ENCODE results near the gene CNTFR. TPM values are rescaled to one million over a fixed set of nuclear protein-coding genes. Genes with fewer than 3 reads are reported as not detected.
A peak's percentile ranks its signal among the peaks of the same experiment; 100 is the strongest.

Gene CNTFR
- total and polyA plus RNA-seq, 2 of the 8 experiments (the other 6 are each of a cell fraction or from before 2014, with no cell fraction given) = 1.2 to 4.2 TPM

GRCh38 chr9:34571481-34571810, 18.1 kb downstream of the CNTFR start:
- H2AFZ ChIP-seq (ENCODE audit: low read length) = no peak overlapping the region
- H3K56ac ChIP-seq (replicated peaks; ENCODE audit: insufficient read length, low read depth, low read length) = no peak overlapping the region
- no peak overlapping the region for H4K5ac ChIP-seq (ENCODE audit: insufficient read length, low read depth, low read length)
- H3K9ac ChIP-seq (replicated peaks in 1 of 4; ENCODE audit: extremely low read depth in 1 of 4, low read depth in 3 of 4, low read length in 3 of 4) = no peak overlapping the region
- no peak overlapping the region for H3K23ac ChIP-seq (ENCODE audit: insufficient read length)
- H2BK20ac ChIP-seq (ENCODE audit: low read length) = no peak overlapping the region
- H3K27me3 ChIP-seq (replicated peaks in 1 of 4; ENCODE audit: control insufficient read depth in 3 of 4, extremely low read depth in 1 of 4, insufficient read depth in 3 of 4, low read length in 3 of 4) = peaks cover 0 to 16% (median 11%) of the 10 kb centered on the region in 4 experiments; a peak in 5 of 7 replicates
- H2BK120ac ChIP-seq (replicated peaks; ENCODE audit: low read depth, low read length) = no peak overlapping the region
- H3K79me1 ChIP-seq (ENCODE audit: low read depth, low read length) = no peaks in the 10 kb centered on the region
- H3K18ac ChIP-seq (ENCODE audit: extremely low read depth, low read length) = no peak overlapping the region
- H2BK5ac ChIP-seq (ENCODE audit: low read depth, low read length) = no peak overlapping the region
- CTCF ChIA-PET (ENCODE audit: partially characterized antibody) = interaction anchor here (1.0 to 6.3 kb wide), 13 partner anchors 8 to 79 kb away, joined by 3 to 48 read pairs (median 7); no protein-coding TSS in a partner anchor
- H2BK12ac ChIP-seq (ENCODE audit: low read depth, low read length) = peak overlapping the region; percentile 18; the same call in 1 of the 2 replicates
- FAIRE-seq = no peak
- no peak for DNase-seq (ENCODE audit: low read depth in 1 of 2, low spot score in 2 of 2)
- H4K91ac ChIP-seq (replicated peaks; ENCODE audit: insufficient read length, low read length) = no peak overlapping the region
- no peak overlapping the region for H3K4me2 ChIP-seq (ENCODE audit: insufficient read depth in 1 of 2, low read depth in 2 of 2, low read length in 2 of 2)
- TF ChIP-seq PHF8 (conservative IDR thresholded peaks at IDR 0.05; ENCODE audit: low read depth, low read length) (no peak), TAF1 (IDR thresholded peaks at IDR 0.05; ENCODE audit: low read depth, low read length) (no peak), TEAD4 (IDR thresholded peaks at IDR 0.05; ENCODE audit: low read depth, low read length) (no peak), FOSL1 (IDR thresholded peaks at IDR 0.05; ENCODE audit: insufficient read depth, low read depth, low read length) (no peak), RBBP5 (IDR thresholded peaks at IDR 0.05; ENCODE audit: borderline replicate concordance, low read depth, low read length) (no peak), CREB1 (IDR thresholded peaks at IDR 0.05) (no peak), SP1 (IDR thresholded peaks at IDR 0.05; ENCODE audit: low read depth, low read length) (no peak), SP2 (IDR thresholded peaks at IDR 0.05; ENCODE audit: low read length) (no peak), TCF12 (IDR thresholded peaks at IDR 0.05; ENCODE audit: low read depth, low read length) (no peak), EP300 (IDR thresholded peaks at IDR 0.05; ENCODE audit: borderline replicate concordance in 1 of 2, low read depth in 2 of 2, low read length in 2 of 2) (no peak), BACH1 (IDR thresholded peaks at IDR 0.05; ENCODE audit: low read length) (no peak), RNF2 (IDR thresholded peaks at IDR 0.05; ENCODE audit: borderline replicate concordance, low read depth, low read length, missing control alignments, poor library complexity, severe bottlenecking) (no peak), CBX8 (IDR thresholded peaks at IDR 0.05; ENCODE audit: borderline replicate concordance, low read depth, low read length) (no peak), GABPA (IDR thresholded peaks at IDR 0.05; ENCODE audit: borderline replicate concordance, insufficient read depth, low read length) (no peak), SUZ12 (IDR thresholded peaks at IDR 0.05; ENCODE audit: low read length) (no peak)
- H3K27ac ChIP-seq (ENCODE audit: low read depth, low read length) = no peak overlapping the region
- H4K8ac ChIP-seq (ENCODE audit: extremely low read depth, insufficient read depth, low read length) = no peak overlapping the region
- no peak overlapping the region for H3K4ac ChIP-seq (replicated peaks; ENCODE audit: insufficient read length, low read depth, low read length)
- H3K4me3 ChIP-seq (ENCODE audit: extremely low read depth in 1 of 4, insufficient read depth in 2 of 4, low read depth in 3 of 4, low read length in 4 of 4) = no peak overlapping the region
- H3K9me3 ChIP-seq (ENCODE audit: insufficient read depth in 2 of 2, low read depth in 1 of 2, low read length in 1 of 2) = no peaks in the 10 kb centered on the region
- H3K79me2 ChIP-seq (ENCODE audit: control insufficient read depth in 1 of 2, insufficient read depth in 2 of 2, low read length in 2 of 2) = no peaks in the 10 kb centered on the region
- H3K36me3 ChIP-seq (ENCODE audit: control insufficient read depth in 2 of 4, insufficient read depth in 4 of 4, low read length in 3 of 4) = no peaks in the 10 kb centered on the region
- POLR2A ChIA-PET (ENCODE audit: partially characterized antibody) = interaction anchor here (1.2 to 2.2 kb wide), 4 partner anchors 8 to 77 kb away, joined by 3 to 7 read pairs (median 5); no protein-coding TSS in a partner anchor
- peaks cover 9 to 42% (median 17%) of the 10 kb centered on the region in 4 experiments for H3K4me1 ChIP-seq (replicated peaks in 1 of 4; ENCODE audit: control insufficient read depth in 3 of 4, insufficient read depth in 4 of 4, low read length in 3 of 4)
- 79% methylated on average over 12 of the region's 12 CpGs; no CpG with 5 or more reads in 1 of the 2 experiments for WGBS, 2 experiments (ENCODE audit: extremely low coverage in 1 of 2, insufficient coverage in 1 of 2, insufficient read length in 1 of 2, insufficient replicate concordance in 2 of 2, low coverage in 1 of 2, low lambda C conversion rate in 2 of 2, missing lambda C conversion rate in 1 of 2)
- H4K20me1 ChIP-seq (replicated peaks in 1 of 2; ENCODE audit: control insufficient read depth in 1 of 2, insufficient read depth in 2 of 2, low read length in 2 of 2) = peaks cover 0 to 2% of the 10 kb centered on the region in 2 experiments
- H3K23me2 ChIP-seq (ENCODE audit: low read depth, low read length) = 0 out of 2 replicates have a peak, but pooled peaks cover 2% of the 10 kb centered on the region
- peak overlapping the region; percentile 99; the same call in 1 of the 2 replicates for H2BK15ac ChIP-seq (ENCODE audit: low read length)
- H2AK5ac ChIP-seq (ENCODE audit: low read depth, low read length) = no peak overlapping the region
- H3K14ac ChIP-seq (ENCODE audit: insufficient read length) = no peak overlapping the region

All from H1 (cell line).